Activated CD4-positive, alpha-beta T cell treated with anti-CD3 and anti-CD28 coated beads, Interleukin-2, amount 50 U/mL, for 4 hours (primary cell): Measurements from ENCODE around the gene TRANK1.
"Not testable (repeated sequence)": the region's sequence is repeated elsewhere in the genome, so short reads cannot be mapped to it uniquely, and the experiment has no call there.

Experiments used
- DNase-seq, 2 experiments: peaks; one replicate each; pipeline ENCODE4 v3.0.0-alpha.2; 2020

The TRANK1 gene

DNA sequence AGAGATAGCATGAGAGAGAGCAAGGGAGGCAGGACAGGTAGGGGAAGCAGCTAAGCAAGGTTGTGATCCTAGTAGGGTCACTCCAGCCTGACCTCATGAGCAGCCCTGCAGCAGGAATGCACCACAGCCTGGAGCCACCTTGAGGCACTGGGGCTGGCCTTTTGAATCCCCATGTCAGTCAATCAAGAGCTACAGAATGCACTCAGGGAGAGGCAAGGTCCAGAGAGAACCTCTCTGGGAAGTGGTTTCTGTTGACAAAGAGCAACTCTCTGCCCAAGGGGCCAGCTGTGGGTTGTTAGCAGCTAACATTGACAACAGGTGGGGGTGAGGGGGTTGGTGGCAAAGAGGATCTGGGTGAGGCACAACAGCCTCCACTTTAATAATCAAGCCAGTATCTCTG lies 54.6 kb downstream of the TRANK1 start:
- no peak for DNase-seq

DNA sequence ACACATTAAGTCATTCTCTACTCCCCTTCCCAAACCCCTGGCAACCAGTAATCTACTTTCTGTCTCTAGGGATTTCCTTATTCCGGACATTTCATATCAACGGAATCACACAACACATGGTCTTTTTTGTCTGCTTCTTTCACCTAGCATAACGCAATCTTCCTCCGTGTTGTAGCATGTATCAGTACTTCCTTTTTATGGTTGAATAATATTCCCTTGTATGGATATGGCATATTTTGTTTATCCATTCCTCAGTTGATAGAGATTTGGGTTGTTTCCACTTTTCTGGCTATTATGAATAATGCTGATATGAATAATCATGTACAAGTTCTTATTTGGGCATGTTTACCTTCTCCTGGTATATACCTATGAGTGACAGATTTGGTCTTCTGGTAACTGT lies 63.1 kb downstream of the TRANK1 start:
- DNase-seq = no peak

DNA sequence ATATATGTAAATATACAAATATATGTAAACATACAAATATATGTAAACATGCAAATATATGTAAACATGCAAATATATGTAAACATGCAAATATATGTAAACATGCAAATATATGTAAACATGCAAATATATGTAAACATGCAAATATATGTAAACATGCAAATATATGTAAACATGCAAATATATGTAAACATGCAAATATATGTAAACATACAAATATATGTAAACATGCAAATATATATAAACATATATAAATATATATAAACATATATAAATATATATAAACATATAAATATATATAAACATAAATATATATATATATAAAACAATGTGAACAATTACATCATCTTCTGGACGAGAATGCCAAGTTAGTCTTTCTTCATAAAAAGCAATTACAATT lies 65.0 kb downstream of the TRANK1 start:
- not testable (repeated sequence) for DNase-seq

DNA sequence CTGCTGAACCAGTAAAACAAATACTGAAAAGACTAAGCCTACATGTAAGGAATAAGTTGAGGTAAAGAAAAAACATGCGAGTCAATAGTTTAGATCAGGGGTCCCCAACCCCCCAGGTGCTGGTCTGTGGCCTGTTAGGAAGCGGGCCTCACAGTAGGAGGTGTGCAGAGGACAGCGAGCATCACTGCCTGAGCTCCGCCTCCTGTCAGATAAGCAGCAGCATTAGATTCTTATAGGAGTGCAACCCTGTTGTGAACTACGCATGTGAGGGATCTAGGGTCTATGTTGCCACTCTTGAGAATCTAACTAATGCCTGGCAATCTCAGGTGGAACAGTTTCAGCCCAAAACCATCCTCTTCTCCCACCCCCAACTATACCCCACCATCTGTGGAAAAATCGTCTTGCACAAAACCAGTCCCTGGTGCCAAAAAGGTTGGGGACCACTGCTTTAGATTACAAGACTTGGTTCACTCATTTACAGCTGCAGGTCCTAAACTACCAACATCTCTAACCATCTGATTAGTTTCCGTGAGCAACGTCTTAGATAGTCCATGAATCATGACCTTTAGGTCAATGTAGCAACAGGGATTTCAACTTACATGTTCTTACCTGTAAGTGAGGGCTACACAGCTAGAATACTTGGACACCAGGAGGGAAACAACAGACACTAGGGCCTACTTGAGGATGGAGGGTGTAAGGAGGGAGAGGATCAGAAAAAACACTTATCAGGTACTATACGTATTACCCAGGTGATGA lies 66.7 kb downstream of the TRANK1 start:
- DNase-seq = no peak

DNA sequence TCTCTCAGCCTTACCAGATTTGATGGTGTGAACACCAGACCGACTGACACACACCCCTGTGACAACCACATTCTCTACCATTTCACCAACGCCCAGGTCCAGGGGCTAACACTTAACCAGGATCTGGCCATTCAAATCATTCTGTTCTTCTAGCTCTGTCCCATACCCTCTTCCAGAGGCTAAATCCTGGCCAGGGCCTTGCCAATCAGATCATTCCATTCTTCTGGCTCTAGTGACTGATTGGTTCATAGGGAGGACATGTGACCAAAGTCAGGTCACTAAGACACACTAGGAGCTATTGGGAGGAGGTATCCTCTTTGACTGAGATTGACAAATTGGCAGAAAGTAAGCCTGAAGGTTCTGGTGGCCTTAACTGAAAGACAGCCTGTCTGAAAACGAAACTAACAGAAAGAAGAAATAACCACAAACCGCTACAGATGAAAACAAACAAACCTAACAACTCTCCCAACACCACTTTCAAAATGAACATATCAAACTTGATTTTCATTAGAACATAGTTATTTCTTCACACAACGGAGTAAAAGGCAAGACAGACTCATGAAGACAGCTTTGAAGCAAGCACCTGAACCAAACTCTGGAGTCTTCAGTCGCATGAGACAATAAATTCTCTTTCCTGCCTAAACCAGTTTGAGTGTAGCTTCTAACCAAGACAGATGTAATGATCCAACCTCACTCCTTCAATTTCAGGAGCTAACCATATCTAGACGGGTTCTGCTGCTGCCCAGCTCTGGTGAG lies 68.5 kb downstream of the TRANK1 start:
- no peak for DNase-seq

DNA sequence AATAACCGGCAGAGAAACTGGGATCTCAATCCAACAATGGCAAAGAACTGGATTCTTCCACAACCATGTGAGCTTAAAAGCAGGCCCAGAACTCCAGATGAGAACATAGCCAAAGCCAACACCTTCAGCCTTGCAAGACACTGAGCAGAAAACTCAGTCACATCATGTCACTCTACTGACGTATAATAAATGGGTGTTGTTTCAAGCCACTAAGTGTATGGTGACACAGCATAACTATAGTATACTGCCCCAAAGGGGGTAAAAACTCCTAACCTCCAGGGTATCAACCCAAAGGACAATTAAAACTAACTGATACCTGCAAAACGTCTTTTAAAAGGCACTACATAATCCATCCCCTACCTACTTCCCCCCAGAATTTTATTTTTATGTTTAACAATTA lies 69.5 kb downstream of the TRANK1 start:
- DNase-seq = no peak

DNA sequence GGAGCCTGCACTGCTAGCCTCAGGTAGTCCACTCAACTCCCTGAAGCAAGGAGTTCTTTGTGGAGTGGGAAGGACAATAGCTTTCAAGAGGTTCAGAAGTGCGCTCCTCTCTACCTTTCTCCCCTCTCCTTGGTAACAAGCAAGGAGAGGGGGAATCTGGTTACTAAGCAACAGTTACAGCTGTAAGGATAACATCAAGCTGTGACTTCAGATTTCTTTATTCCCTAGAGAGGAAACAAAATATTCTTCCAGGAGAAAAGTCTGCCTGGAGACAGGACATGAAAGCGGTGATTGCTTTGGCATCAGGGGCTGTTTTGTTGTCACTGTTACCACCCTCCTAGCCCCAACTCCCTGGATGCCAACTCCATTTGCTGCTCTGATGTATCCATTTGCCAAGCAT lies 70.4 kb downstream of the TRANK1 start:
- DNase-seq = no peak

DNA sequence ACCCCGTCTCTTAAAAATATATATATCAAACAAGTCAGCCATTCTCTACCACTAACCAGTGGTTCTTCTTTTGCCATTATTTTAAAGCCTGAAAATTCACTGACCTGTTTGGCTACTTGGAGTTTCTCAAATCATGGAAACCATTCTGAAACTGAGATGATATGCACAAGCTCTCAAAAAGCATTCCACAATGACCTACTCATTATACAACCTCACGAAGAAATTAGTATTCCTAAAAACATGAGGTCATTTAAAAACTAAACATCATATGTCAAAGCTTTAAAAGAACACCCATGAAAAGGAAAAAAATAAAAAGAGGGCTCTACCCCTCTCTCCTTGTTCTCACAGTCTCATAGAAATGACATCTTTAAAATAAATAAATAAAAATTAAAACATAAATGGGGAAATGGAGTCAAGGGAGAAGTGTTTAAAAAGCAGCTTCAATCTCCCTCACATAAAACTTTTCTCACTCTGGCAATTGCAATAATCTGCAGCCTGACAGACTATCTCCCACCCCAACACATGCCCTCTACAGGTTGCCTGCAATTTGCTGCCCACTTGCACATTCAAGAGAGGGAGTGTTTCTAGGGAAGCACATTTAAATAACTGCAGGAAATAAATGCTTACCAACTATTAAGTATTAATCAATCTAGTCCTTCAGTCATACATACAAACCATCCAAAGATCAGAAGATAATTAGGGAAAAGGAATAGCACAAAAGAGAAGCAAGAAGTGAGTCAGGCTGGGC lies 73.3 kb downstream of the TRANK1 start:
- no peak for DNase-seq

DNA sequence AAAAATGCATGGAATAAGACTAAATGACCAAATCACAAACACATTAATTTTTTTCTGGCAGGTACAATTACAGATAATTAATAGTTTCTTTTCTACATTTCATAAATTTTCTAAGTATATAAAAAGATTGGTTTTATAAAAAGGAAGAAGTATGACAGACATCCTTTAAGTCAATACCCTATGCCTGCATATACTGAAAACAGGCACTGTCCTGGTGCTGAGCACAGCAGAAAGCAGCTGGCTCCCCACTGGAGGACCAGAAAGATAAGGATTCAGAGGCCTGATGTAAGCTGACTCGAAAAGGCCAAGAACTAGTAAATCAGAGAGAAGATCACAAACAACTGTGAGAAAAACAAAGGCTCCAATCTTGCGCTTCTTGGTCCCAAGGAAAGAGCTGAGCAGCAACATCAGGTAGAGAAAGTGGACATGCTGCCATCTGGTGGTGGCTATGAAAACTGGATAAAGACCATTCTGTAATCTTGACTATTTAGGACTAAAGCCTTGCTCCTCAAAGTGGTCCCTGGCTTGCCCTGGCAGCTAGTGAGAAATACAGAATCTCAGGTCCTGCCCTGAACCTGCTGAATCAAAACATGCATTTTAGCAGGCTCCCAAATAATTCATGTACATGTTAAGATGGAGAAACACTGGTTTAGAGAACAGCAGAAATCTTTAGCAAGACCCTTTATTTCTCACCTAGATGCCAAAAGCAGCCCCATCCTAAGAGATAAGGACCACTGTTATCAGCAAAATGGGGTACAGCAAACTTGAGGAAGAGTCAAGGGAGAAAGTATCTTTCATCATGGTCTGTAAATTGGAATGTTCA lies 76.0 kb downstream of the TRANK1 start:
- peak; percentile 29 to 30 for DNase-seq

DNA sequence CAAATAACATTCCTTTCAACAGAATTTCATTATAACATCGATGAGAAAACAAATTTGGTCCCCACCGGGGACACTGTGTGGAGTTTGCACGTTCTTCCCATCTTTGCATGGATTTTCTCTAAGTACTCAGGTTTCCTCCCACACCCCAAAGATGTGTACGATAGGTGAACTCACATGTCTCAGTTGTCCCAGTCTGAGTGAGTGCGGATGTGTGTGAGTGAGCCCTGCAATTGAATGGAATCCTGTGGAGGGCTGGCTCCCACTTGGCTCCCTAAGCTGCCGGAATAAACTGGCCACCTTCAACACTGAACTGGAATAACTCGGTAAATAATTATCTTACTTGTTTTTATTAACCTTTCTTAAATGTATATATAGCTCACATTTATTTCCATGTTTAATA lies 77.0 kb downstream of the TRANK1 start:
- DNase-seq = no peak

DNA sequence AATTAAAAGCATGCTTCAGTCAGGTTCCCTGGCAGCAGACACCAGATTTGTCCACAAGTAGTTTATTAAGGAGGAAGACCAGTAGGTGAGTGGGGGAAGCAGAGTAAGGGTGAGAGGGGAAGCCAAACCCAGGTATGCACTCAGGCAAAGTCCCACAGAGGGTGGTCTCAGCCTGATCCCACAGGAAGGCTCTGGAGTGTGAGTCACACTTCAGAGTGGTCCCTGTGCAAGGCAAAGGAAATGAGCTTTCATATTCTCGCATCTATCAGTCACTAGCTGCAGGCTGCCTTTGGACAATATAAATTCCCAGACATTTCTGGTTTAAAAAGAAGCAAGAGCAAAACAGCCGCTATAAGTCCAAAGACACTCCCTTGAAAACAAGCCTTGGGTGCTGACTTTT lies 78.5 kb downstream of the TRANK1 start:
- DNase-seq = no peak

DNA sequence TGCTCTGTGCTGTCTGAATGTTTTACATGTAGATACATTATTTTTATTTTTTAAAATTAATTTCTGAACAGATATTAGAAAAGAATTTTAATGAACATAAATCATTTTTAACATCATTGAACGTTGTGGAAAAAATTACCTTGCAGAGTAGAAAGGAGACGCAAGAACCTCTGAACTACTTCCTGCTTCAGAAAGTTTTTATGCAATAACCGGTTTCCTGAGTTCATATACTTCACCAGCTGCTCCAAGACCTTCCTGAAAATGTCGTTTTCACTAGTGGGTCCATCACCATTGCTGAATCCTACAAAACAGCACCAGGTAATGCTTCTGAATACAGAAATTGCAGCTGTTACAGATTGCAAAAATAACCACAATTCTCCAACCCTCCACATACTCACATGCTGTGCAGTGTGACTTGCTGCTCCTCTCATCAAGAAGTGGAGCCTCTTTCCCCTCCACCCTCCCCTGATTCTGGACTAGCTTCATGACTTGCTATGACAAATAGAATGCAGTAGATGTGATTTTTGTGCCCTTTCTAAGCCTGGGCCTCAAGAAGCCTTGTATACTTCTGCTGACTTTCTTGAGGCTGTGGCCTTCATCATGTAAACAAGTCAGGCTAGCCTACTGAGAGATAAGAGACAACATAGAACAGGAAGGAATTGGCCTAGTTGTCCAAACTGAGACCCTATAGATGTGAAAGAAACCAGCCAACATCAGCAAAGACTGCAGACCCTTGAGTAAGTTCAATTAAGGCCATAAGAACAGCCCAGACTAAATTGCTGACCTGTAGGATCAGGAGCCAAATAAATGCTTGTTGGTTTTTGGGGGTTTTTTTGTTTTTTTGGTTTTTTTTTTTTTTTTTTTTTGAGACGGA lies 80.4 kb downstream of the TRANK1 start:
- DNase-seq = no peak

DNA sequence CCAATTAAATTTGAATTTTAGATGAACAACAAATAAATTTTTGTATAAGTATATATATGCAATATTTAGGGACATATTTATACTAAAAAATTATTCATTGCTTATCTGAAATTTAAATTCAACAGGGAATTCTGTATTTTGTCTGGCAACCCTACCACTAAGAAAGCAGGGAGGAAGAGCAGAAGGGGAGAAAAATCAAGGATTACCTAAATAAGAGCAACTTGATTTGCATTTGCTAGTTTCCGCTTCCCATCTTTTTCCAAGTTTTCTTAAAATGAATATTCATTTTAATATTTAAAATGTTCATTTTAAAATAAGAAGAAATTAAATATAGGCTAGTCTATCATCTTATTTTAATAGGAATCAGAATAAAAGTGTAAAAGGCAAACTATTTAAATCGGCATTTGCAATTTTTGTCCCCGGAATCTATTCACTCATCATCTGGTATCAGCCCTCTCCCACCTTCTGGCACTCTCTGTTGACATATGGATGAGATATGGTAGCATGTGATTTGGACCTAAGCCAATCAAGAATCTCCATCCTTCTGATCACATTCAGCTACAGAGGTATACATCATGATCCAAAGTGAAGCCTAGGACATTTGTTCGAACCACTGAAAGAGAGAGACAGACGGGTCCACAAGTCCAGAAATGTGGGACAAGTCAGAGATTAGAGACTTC lies 82.6 kb downstream of the TRANK1 start:
- DNase-seq = no peak

DNA sequence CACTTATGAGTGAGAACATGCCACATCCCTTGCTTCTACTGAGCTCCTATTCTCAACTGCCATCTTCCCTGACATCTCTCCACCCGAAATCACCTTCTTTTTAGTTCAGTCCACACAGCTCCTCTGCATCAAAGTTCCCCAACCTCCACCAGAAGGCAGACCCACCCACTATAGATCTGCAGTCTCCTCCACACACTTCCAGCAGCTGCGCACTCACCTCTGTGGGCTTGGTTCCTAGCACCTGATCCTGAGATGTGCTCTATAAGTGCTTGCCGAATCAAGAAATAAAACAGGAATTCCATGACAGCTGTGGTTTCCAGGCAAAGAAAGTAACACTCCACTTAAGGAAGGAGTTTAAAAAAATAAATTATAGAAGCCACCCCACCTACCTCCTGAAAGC lies 85.4 kb downstream of the TRANK1 start:
- no peak for DNase-seq

DNA sequence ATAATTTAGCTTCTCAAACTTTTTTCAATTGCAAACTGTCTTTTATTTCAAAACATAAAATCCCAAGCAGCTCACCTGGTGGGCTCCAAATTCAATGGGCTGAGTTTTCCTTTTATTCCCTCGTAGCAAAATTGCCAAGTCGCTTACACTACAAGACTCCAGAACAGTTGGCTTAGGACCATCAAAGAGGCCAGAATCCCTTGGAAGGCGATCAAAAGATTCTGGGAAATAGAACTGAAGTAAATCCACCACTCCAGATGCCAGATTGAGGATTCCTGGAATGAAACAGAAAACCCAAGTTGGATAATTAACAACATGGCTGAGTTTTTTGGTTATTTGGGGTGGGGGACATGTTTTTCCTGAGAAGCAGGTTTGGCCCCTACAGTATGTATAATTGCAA lies 92.8 kb downstream of the TRANK1 start:
- DNase-seq = no peak

DNA sequence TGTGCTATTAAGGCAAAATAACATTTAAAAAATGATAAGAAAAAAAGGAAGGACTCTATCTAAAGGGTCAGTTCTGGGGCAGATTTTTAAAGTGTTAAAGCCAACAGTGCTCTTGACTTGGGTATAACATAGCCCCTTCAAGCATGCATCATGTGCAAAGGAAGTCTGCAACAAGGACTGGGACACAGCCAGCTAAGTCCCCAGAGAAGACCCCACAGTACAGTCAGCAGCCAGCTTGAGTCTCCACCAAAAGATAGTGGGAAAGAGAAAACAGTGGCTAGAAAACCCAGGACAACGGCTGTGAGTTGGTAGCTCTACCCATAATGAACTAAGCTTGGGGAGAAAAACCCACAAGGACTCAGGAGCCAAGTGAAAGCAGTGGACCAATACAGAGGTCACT lies 94.1 kb downstream of the TRANK1 start:
- no peak for DNase-seq

DNA sequence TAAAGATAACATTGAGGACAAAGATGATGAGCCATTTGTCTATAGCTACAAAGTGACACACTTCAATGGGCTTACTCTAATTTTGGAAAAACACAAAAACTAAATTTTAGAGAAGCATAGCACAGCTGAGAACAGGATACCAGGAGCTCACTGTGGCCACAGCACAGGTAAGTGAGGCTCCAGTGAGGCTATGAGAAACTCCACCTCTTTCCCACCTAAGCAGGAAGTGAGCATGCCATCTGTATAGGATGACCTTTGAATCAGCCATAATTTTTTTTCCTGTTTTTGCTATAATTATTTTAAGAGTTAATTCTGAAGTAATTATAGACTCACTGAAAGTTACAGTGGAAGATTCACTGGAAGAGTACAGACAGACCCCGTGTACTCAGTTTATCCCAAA lies 98.4 kb downstream of the TRANK1 start:
- DNase-seq = no peak

DNA sequence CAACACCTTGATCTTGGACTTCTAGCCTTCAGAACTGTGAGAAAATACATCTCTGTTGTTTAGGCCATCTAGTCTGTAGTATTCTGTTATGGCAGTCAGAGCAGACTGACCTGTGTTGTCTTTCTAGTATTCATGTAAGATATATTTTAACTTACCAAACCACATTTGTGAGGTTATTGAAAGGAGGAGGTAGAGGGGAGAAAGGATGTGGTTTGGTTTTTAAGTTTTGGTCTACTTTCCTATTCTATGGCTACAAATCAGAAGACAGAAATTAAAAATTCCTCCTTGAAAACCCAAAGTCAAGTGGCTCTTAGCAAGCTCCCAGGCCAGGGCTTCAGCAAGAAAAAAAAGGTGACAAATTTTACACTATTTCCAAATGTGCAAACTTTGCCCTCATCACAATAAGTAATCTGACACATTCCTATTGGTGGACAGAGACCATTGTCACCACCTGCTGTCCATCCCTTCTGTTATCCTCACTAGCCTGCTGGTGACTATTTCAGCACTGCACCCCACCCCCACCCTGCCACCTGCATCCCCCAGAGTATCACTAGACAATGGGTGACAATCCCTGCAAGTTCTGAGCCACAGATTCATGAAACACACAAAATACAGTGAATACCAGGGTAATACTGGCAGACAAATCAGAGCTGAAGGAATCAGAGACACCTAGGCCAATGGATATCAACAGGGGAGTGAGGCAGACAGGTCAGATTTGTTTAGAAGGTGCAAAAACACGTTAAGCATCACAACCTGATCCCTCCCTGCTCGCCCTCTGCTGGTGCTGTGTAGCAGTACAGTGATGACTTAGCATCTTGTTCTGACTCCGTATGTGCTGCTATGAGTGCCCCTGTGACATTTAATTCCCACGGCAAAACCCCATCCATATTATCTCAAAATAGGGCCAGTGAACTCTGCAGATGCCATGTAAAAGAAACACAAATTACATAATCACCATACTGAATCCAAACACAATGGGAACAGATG lies 101.5 kb downstream of the TRANK1 start:
- peak; percentile 44 to 50 for DNase-seq

DNA sequence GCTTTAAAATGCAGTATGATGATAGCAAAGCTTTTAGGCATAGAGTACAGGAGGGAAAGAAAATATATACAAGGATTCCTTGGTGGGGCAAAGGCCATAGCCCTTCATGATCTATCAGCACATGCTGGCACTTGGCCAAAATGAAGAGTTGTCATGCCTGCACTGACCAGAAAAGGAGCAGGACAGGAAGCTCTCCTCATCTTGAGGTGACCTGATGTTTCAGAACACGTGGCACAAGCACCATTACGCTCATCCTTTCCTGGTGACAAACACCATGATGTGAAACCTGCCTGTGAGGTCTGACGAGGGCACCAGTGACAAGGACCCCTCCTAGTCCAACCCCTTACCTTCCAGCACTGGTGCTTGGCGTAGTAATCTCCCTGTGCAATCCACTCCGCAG lies 102.6 kb downstream of the TRANK1 start:
- DNase-seq = no peak

DNA sequence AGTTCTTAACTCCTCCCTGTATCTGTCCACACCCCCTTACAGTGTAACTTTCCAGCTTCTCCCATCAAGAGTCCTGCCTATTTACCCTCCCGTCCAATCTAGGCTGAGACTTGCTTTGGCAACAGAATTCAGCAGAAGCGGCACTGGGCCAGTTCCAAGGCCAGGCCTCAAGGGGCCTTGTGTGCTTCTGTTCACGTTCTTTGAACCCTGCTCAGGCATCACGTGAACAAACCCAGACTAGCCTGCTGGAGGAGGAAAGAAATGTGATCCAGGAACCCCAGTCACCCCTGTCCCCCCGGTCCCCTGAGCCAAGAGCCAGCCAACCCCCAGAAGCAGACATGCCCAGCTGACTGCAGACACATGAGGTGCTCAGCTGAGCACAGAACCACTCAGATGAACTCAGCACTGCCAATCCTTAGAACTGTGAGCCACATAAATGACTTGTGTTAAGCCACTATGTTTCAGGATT lies 104.4 kb downstream of the TRANK1 start:
- no peak for DNase-seq
